ENCODE results near the gene ASB15.
"Not testable (repeated sequence)": the region's sequence is repeated elsewhere in the genome, so short reads cannot be mapped to it uniquely, and the experiment has no call there.

ASB15 gene

DNA sequence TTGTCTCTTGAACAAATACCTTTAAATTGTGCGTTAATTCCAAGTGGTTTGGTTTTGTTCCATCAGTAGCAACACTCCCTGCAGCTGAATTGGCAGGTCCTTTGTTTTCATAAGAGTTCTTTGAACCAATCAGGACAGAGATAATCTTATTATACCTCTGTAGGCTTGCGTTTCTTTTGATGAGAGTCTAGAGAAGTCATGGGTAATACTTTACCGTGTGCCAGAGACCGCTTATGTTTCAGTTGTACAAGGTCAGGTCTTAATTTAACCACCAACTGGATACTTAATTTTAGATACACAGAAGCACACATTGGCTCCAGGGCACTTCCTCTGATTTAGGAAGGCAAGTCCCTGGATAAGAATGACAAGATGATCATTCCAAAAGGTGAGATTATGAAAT is at the start of gene ASB15:
ASB15 (plus strand) TSS at position 292 of the 400 bp plus-strand sequence. CDS start 12,682 bp downstream, outside the sequence.
- DNase-seq, result no peak

DNA sequence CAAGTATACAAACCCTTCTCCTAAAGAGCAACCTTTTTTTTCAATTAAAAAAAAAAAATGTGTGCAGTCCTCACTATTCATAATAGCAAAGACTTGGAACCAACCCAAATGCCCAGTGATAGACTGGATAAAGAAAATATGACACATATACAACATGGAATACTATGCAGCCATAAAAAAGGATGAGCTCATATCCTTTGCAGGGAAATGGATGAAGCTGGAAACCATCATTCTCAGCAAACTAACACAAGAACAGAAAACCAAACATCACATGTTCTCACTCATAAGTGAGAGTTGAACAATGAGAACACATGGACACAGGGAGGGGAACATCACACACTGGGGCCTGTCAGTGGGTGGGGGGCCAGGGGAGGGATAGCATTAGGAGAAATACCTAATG is 49.5 kb upstream of the ASB15 start:
- not testable (repeated sequence) for DNase-seq

DNA sequence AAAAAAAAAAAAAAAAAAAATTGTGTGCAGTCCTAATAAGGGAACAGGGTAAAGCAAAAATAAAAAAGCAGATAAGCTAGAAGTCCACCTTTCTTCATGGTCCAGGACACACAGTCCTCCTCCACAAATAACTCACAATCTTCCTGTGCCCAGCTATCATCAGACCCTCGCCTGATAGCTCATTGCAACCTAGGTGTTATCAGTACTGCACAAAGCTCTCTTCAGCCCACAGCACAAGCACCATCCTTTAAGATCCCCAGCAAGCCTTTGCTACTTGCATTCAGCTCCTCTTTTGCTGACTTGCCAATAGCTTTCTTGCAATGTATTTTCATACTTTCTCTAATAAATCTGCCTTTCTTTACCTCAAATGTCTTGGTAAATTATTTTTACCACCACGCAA is 49.0 kb upstream of the ASB15 start:
- no peak for DNase-seq

DNA sequence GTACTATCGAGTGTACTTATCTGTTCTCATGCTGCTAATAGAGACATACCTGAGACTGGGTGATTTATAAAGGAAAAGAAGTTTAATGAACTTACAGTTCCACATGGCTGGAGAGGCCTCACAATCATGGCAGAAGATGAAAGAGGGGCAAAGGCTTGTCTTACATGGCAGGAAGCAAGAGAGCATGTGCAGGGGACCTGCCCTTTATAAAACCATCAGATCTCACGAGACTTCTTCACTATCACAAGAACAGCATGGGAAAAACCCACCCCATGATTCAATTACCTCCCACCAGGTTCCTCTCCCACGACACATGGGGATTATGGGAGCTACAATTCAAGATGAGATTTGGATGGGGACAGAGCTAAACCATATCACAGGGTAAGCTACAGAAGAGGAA is 48.5 kb upstream of the ASB15 start:
- DNase-seq, result no peak

DNA sequence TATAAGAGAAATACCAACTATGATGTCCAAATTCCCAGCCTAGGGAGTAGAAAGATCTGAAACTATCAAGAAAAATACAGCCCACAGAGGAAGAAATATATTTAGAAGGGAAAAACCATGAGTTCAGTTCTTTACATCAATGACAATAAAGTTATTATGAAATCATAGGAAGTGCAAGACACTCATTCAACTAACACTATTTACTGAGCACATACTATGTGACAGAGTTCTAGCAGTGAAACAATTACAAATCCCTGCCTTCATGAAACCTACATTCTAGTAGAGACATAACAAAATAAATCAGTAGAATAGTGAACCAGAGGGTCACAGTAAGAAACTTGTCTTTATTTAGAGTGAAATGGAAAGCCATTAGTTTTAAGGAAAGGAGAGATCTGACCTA is 46.1 kb upstream of the ASB15 start:
- no peak for DNase-seq

DNA sequence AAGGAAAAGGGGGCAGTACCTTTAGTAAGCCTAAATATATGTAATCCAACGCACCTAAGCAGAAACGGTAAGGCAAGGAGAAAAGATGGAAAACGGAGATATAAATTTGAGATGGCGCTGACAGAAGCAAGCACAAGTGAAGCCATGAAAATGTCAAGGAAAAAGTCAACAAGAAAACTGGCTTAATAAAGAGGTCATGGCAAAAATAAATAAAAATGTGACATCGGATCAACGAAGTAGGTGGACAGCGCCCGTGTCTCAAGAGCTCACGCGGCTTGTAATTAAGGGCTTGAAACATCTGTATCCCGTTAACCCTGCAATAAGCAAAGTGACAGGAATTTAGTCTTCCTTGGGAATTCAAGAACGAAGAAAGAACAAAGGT is 44.6 kb upstream of the ASB15 start:
- no peak for DNase-seq

DNA sequence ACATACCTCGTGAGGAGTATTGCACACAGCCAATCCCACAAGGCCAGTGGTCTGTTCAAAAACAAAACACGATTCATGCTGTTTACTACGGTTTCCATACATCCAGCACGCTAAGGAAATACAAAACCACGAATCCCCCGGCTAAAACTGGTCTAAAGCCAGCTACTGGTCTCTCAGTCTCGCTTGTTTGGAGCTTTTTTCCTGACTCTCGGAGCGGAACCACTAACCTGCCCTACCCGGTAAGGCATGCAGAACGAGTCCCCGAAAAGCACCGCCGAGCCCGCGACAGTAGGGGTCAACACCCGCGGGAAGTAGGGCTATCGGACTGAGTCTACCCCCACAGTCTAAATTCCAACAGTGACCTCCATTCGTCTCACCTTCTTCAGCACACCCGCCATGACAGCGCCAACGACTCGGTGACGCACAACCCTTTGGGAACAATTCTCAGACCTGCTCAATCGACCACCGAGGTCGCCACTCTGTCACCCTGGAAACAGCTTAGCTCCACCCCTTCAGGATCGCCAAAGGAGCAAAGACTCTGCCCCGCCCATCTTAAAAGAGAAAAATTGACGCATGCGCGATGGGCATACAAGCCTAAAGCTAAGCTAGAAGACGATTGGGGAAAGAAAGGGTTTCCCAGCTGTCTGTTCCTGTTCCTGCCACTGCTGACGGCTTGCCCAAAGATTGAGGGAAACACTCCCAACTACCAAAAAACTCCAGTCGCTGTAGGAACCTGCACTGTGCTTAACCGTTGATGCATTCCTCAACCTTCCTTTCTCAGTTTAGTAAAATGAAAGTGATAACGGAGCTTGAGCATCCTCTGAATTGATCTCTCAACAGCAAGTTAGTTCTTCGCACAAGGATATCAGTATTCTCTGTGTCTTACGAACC is 44.0 kb upstream of the ASB15 start, which contains the start of gene NDUFA5:
NDUFA5 (minus strand) TSS at position 421 of the 891 bp plus-strand sequence; CDS start at position 398, 23 bp downstream.
- peak; percentile 98 for DNase-seq

DNA sequence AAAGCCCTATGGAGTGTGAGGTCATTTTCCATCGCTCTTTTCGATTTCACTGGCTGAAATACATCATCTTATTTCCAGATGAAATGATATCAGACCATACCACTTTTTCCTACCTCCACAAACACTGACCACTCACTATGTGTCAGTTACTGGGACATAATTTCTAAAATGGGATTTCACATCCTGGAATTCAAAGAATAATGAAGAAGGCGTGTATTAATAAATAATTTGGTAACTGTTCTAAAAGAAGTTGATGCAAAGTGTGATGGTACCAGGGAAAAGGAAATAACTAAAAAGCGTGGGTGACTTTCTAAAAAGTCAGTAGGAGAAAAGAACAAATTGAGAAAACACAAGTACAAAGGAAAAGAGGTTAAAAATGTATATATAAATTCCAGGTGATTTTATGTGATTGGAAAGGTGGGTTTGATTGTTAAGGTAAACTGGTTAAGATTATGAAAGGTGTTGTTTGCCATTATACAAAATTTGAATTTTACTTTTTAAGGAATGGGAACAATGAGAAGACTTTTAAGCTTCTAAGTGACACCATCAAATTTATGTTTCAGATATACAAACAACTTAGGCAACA is 43.2 kb upstream of the ASB15 start:
- no peak for DNase-seq

DNA sequence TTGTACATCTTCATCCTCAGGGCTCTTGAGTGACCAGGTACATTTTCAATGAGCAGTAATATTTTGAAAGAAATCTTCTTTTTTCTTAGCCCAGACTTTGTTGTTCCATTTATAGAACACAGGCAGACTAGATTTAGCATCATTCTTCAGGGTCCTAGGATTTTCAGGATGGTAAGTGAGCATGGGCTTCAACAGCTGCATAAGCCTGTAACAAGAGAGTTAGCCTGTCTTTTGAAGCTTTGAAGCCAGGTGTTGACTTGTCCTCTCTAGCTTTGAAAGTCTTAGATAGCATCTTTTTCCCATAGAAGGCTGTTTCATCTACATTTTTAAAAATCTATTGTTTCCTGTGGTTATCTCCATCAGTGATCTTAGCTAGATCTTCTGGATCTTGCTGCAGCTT is 39.5 kb upstream of the ASB15 start:
- DNase-seq, result no peak

DNA sequence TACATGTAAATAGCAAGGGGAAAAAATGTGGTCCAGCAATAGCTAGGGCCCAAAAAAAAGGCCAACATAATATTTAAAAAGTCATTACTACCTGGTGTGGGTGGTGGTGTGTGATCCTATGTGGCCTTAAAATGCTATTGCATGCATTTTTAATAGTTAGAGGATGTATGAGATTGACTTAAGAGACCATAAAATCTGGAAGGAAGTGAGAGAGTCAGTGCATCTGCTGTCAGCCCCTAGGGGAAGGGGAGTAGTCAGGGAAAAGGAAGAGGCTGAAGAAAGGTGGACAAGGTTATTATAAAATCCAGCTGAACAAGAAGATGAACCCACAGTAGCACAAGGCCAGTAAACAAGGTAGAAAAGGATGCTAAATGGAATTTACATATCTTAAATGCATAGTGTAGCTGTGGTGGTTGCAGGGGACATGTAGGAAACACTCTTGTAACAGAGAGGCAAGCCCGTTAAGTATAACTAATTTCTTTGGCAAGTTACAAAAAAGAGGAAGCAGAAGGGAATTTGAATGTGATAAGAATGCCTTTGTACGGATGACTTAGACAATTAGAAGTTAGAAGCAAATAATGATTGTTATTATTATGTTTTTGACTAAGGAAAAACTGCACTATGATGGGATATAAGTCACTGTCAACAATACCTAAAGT is 32.1 kb upstream of the ASB15 start:
- no peak for DNase-seq

DNA sequence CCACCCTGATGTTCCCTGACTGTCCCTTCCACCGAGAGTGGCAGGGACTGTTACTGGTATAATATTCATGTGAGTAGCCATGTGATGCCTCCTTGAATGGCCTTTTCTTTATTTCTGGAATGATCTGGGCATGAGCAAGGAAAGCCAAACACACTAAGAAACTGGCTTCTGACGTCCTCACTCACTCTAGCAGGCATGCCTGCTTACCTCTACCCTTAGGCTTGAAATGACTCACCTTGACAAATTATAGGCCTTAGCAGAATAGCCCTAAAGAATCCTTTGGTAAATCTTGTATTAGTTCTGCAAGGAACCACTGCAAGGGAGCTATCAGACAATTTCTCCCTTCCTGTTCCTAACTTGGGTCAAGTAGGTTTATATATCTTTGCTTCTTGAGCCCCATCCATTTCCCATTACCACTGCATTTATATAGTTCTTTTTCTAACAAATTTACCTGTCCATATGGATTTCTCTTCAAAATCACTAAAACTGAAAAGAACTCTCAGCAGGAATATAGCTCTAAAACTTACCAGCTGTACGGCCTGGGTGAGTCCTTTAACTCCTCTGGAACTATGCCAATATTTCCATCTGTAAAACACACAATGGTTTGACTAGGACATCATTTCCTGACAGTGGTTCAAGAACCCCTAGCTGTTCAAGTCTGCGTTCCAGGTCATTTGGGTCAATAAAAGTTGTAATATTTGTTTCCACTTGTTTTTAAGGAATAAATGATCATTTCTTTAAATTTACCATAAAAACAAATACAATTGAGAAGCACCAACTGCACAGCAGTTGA is 31.0 kb upstream of the ASB15 start:
- no peak for DNase-seq

DNA sequence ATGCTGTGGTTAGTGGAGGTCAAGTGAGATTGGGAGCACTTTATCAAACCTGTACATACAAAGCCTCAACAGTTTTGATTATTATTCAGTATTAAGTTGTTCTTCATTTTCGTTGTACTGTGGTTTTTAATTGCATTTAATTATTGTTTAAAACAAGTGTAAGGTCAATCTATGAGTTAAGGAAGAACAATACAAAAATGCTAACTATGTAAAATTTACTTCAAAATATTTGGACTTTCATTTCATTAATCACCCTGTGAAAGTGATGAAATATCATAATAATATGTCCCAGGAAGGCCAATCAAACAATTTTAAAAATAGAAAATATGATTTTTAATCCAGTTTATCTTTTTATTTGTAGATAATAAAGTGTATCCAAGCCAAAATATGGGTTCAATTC is 30.4 kb upstream of the ASB15 start:
- DNase-seq, result no peak

DNA sequence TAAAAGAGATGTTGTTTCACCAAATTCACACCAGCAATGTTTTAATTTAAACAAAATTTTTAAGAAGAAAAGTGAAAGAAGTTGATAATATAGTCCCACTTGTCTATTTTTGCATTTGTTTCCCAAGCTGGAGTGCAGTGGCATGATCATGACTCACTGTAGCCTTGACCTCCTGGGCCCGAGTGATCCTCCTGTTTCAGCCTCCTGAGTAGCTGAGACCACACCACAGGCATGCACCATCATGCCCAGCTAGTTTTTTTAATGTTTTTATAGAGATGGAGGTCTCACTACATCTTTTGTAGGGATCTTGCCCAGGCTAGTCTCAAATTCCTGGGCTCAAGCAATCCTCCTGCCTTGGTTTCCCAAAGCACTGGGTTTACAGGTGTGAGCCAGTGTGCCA is 29.9 kb upstream of the ASB15 start:
- DNase-seq, result no peak

DNA sequence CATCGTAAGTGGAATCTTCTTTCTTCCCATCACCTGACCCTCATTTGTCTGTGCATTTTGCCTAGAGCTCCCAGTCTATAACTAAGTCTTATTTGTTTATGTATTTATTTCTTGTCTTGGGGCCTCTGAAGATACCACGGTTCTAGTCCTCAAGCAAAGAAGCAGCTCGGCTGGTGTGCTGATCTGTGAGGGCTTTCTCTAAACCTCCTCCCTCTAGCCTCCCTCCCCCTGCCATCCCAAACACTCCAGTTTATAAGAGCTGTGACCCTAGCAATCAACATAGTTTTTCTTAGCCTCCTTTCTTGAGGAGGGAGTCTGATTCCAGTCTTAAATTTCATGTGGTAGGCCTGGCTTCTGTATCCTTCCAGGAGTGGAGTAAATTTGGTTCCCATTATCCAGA is 28.3 kb upstream of the ASB15 start:
- no peak for DNase-seq

DNA sequence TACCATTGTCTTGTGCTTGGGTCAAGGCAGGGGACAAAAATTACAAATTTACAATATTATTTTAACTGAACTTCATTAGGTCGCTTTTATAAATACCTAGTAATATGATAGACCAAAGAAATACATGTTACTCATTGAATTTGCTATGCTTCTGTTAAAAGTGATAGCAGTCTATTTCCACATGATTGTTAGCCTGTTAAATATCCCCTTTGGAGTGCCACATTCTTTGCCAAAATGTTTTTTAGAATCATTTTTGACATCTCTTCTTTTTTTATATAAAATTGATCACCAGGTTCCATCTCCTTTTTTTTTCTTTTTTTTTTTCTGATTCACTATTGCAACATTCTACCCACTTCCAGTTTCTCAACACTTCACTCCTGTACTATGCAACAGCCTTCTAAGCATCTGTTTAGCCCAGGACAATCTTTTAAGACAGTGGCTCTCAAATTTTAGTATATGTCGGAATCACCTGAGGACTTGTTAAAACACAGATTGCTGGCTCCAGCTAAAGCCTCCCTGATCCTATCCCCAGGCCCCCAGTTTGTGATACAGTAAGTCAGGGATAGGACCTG is 27.6 kb upstream of the ASB15 start:
- no peak for DNase-seq

DNA sequence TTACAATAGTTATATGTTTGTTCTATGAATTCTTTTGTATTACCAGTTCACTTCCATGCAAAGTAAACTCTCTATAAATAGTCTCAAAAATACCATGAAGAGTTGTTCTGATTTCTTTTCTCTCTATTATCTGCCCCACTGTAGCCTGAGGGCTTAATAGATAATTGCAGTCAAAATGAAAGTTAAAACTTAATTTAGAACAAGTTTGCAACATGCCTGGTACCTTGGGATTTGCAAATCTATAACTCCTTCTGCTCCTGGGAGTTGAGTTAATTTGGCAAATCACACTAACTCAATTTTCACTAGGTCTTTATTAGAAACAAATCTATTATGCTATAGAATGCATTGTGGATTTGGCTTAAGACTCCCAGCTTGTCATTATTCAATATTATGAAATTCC is 22.2 kb upstream of the ASB15 start:
- no peak for DNase-seq

DNA sequence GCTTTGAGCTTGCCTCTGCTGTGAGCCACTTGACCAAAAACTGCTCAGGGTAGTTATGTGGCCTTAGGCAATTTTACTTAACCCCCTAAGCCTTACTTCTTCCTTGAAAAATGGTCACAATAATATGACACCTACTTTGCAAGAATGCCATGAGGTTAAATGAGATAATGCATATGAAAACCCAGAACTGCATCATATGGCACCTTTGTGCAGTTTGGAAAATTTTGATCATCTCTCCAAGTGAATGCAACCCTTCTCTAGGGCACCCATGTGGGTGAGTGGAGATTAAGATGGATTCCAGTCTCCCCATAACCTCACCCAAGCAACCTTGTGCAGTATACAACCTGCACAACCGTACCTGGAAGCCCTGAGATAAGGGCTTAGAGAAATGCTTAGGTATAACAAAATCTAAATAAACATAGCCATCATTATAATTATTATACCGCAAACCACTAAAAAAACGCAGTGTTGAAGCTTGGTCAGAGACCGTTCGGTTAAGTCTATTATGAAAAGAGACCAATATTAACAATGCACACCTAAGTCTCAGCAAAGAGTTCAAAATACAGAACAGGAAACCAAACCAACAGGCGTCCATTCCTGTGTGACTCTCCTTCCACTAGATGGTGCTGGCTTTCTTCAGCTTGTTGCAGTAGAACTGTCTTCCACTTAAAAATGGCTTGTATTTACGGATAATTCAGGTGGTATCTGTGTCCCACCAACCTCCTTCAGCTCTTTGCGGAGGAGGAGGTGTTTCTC is 21.0 kb upstream of the ASB15 start:
- peak; percentile 30 for DNase-seq

DNA sequence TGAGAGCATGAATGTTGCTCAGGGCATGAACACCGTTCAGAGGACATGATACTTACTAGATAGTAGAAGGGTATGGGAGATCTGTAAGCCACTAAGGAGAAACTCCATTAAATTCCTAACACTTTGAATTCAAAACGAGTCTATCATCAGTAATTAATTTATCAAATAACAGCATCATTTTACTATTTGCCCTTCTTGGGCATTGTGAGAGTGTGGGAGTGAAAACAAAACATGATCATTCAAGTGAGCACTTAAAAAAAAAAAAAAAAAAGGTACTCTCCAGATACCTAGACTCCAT is 20.5 kb upstream of the ASB15 start:
- no peak for DNase-seq

DNA sequence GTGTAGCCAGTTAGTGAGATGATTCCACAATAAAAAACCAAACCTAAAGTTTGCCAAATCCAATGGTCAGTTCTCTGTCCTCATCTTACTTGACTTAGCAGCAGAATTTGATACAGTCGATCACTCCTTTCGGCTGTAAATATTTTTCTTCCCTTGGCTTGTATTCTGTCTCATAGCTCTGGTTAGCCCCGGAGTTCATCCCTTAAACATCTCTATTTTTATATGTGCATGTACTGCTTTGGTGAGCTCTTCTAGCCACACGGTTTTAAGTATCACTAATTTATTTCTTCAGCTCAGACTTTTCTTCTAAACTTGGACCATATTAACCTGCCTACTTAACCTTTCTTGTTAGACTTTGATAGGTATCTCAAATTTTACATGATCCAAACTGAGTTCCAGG is 17.8 kb upstream of the ASB15 start:
- DNase-seq, result no peak

DNA sequence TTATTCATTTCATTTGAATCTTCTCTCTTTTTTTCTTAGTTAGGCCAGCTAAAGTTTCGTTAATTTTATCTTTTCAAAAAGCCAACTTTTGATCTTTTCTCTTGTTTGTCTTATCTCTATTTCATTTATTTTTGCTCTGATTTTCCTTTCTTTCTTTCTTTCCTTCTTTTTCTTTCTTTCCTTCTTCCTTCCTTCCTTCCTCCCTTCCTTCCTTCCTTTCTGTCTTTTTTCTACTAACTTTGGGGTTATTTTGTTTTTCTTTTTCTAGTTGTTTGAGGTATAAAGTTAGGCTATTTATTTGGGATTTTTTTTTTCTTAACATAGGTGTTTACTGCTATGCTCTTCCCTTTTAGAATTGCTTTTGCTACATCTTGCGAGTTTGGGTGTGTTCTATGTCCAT is 13.2 kb upstream of the ASB15 start:
- no peak for DNase-seq

DNA sequence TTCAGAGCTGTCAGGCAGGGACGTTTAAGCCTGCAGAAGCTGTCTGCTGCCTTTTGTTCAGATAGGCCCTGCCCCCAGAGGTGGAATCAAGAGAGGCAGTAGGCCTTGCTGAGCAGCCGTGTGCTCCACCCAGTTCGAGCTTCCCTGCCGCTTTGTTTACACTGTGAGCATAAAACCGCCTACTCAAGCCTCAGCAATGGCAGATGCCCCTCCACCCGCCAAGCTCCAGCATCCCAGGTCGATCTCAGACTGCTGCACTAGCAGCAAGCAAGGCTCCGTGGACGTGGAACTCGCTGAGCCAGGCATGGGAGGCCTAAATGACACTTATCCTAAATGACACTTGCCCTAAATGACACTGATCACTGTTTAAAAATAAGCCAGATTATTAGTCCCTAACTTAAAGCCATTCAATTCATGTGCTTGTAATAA is 6.8 kb upstream of the ASB15 start:
- peak; percentile 56 for DNase-seq

DNA sequence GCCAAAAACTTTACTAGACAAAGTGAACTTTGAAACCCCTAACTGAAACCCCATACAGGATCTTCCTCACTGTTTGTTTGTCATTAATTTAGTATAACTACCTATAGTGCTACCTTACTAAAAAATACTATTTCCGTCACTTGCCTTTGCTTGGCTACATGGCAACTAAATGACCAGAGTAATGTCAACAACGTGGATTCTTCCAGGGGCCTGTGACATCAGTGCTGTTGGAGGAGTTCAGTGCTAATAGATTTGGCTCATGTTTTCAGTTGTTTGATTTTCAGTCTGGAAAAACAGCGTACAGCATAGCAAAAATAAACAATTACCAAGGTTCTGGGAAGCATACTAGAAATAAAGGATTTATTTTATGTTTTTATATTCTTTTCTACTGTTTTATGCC is 3.0 kb upstream of the ASB15 start:
- DNase-seq, result no peak

Measured in retina (tissue), 1 donor.